Astrocyte of the cerebellum (primary cell): ENCODE data around the gene MMP1.

Experiments used
- DNase-seq: peaks from one replicate; pipeline ENCODE4 v3.0.0-alpha.2; 2011; ENCODE audit warnings: low read depth
- H3K4me3 ChIP-seq: 2 replicates; pipeline ENCODE4 v1.5.1; 2011; ENCODE audit warnings: mild to moderate bottlenecking, low read depth, low read length, moderate library complexity
- in situ Hi-C: cut with HindIII; loops from 2 replicates; pipeline ENCODE4 v1.10.0; 2017; ENCODE audit warnings: low sequenced_read_pairs
- TF ChIP-seq, protein P1 (sequence below): IDR thresholded peaks from 2 replicates; pipeline ENCODE4 v1.5.1; 2012; ENCODE audit warnings: low read length, low read depth, moderate library complexity, mild to moderate bottlenecking; ENCODE audit errors: missing control alignments

The MMP1 gene

DNA sequence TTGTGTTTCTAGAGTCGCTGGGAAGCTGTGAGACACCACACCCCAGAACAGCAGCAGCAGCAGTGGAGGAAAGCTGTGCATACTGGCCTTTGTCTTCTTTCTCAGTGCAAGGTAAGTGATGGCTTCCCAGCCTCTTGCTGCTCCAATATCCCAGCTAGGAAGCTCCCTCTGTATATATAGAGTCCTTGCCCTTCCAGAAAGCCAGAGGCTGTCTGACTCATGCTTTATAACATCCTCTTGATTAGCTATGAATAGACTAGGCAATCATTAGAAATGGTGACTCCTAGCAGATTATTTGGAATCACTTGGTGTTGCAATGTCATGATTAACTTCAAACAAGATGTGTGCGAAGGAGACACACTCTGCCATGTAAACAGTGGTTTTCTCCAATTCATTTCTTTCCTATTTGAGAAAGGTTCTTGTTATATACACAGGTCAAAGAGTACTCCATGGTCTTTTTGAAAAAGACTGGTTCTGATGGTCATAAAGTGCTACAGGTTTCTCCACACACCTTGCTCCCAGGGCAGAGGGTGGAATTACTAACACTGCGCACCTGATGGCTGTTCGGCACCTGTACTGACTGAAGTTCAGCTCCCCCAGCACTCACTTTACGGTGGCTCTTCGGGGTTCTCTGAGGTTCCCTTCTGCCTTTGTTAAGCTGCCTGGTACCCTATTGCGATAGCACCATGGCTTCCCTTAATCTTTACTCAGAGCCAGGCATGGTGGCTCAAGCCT, at the start of gene MMP1:
Gene MMP1, minus strand, starts transcription at position 149 of the 735 bp plus-strand sequence. Its CDS starts 68 bp downstream, at position 81.
- in situ Hi-C loops: no loop called here
- no peak within 1 kb of the TSS for H3K4me3 ChIP-seq
- TF ChIP-seq, protein P1, sequence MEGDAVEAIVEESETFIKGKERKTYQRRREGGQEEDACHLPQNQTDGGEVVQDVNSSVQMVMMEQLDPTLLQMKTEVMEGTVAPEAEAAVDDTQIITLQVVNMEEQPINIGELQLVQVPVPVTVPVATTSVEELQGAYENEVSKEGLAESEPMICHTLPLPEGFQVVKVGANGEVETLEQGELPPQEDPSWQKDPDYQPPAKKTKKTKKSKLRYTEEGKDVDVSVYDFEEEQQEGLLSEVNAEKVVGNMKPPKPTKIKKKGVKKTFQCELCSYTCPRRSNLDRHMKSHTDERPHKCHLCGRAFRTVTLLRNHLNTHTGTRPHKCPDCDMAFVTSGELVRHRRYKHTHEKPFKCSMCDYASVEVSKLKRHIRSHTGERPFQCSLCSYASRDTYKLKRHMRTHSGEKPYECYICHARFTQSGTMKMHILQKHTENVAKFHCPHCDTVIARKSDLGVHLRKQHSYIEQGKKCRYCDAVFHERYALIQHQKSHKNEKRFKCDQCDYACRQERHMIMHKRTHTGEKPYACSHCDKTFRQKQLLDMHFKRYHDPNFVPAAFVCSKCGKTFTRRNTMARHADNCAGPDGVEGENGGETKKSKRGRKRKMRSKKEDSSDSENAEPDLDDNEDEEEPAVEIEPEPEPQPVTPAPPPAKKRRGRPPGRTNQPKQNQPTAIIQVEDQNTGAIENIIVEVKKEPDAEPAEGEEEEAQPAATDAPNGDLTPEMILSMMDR: no peak
- DNase-seq: peak; percentile 4

DNA sequence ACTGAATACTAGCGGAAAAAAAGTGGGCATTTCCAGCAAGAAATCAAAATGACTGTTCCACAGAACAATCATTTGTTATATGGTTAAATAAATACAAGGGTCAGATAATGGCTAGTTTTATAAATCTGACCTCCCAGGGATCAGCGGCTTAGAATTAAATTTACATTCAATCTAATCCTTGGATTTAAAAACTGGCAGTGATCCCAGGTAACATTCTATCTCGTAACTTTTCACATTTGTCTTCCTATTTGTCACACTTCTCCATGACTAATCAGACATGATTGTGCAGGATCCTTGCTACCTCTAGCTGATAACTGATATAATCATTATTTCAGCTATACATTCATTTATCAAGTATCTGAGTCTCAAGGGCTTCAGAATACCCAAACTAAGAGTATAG, 48.3 kb upstream of the MMP1 start:
- no peak overlapping the region for H3K4me3 ChIP-seq
- TF ChIP-seq, protein P1: no peak
- in situ Hi-C loops: no loop called here

DNA sequence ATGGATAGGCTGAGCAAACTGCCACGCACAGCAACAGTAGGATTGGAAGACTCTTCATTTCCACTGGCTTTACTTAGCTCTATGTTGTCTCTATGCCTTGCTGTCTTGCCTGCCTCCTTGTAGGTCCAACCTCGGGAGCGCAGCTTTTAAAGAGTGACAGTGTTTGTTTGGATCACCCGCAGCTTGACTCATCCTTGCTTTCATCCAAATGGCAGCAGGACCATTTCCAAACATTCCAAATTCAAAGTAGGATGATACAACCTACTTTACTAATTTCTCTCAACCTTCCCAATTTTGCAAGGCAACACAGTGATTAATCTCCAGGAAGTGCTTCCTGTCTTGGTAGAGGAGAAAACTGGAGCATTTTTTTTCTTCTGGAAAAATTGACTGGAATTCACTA, 45.5 kb upstream of the MMP1 start, which contains the start of gene MMP3:
Gene MMP3, minus strand, starts transcription at position 121 of the 400 bp plus-strand sequence. Its CDS starts 63 bp downstream, at position 58.
- no peak for DNase-seq
- TF ChIP-seq, protein P1: no peak
- in situ Hi-C loops: no loop called here
- H3K4me3 ChIP-seq: no peak within 1 kb of the TSS

More for the DNA sequence above, 48.3 kb upstream of the MMP1 start:
- DNase-seq: no peak

DNA sequence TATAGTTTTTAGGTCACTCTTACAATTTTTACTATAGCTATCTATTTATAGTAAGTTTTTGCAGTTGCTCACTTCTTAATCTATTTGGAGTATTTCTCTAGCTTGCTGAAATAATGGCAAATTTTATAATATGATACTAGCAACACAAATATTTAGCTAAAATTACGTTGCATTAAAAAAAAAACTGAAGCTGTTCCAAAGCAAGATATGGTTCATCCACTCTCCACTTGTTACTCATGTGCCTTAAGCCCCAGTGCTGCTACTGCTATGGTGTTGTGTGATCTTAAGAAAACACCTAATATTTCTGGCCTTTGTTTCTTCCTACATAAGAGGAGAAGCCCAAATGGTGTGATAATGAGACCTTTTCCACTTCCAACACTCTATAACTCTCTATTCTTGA, 45.0 kb upstream of the MMP1 start:
- TF ChIP-seq, protein P1: no peak
- no peak for DNase-seq
- in situ Hi-C loops: no loop called here
- no peak overlapping the region for H3K4me3 ChIP-seq

DNA sequence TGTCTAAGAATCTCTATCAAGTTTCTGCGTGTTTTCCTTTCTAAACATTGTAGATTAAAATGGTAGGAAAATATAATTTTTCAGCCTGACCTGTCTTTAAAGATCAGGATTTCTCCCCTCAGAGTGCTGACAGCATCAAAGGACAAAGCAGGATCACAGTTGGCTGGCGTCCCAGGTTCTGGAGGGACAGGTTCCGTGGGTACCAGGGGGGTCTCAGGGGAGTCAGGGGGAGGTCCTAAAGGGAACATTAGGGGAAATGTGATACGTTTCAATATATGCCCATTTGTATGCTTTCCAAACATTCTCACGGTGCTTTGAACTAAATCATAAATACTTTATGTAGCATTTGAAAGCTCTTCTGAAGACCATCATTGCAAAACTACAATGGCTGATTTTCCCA, 42.1 kb upstream of the MMP1 start:
- TF ChIP-seq, protein P1: no peak
- H3K4me3 ChIP-seq: no peak overlapping the region
- in situ Hi-C loops: no loop called here
- DNase-seq: no peak

DNA sequence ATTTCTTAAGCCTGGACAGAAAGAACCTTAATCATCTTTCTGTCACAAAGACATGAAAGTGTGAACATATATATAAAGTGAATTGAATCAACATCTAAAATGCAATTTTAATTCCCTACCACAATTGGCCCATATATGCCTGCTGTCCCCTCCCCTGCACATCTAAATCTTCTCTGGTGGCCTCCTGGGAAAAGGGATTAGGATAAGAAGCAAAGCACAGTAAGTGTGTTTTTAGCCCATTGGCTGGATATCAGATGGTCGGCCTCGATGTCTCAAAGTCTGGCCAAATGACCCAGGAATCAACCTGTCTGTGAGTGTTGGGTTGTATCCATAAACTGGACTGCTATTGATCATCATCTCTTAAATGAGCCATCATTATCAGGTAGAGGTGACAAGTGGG, 39.7 kb upstream of the MMP1 start:
- in situ Hi-C loops: no loop called here
- no peak overlapping the region for H3K4me3 ChIP-seq
- TF ChIP-seq, protein P1: no peak
- DNase-seq: no peak

DNA sequence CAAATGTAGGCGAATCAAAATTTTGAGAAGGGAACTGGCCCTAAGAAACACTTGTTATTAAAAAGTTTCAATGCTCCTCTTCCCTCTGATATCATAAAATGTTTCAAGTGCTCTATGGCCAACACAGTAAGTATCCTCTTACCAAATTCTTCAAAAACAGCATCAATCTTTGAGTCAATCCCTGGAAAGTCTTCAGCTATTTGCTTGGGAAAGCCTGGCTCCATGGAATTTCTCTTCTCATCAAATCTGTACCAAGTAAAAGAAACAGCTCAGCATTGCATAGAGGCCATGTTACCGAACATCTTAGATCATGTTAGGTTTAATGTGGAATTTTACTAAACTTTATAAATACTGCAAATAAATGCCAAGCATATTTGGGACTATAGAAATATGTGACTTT, 39.2 kb upstream of the MMP1 start:
- DNase-seq: no peak
- in situ Hi-C loops: no loop called here
- H3K4me3 ChIP-seq: no peak overlapping the region
- TF ChIP-seq, protein P1: no peak
